ENCODE results near the gene CRIP3. TPM values are rescaled to one million over a fixed set of nuclear protein-coding genes. Genes with fewer than 3 reads are reported as not detected.
A peak's percentile ranks its signal among the peaks of the same experiment; 100 is the strongest.

Gene CRIP3
- total RNA-seq, 2 donors from 2014 or later = not detected

- intact Hi-C loops (cut with DNase I) = no loop called here
- DNase-seq = no peak
- TF ChIP-seq POLR2A (IDR thresholded peaks at IDR 0.05) = no peak
- Histone ChIP-seq H3K4me1 (peaks cover 7% of the 10 kb centered on the region), H3K27ac (no peak overlapping the region), H3K4me3 (no peak overlapping the region), H3K36me3 (replicated peaks in 1 of 2; ENCODE audit: insufficient read depth in 1 of 2, low read depth in 2 of 2) (no peaks in the 10 kb centered on the region), H3K9me3 (no peaks in the 10 kb centered on the region), H3K27me3 (no peaks in the 10 kb centered on the region)
- no peak for ATAC-seq
- 93 to 95% methylated on average over 3 to 6 of the region's 6 CpGs for WGBS, 2 donors
Observed at GRCh38 chr6:43277306-43277642, 31.4 kb downstream of the CRIP3 start.

GRCh38 chr6:43276577-43277305 is 31.9 kb downstream of the CRIP3 start:
- ATAC-seq = no peak
- intact Hi-C loops (cut with DNase I) = no loop called here
- WGBS, 2 donors = 85 to 96% methylated on average over 10 of the region's 11 CpGs
- H3K27ac ChIP-seq = no peak overlapping the region
- no peaks in the 10 kb centered on the region for H3K27me3 ChIP-seq
- no peak overlapping the region for H3K4me3 ChIP-seq
- no peak for DNase-seq
- H3K36me3 ChIP-seq (replicated peaks in 1 of 2; ENCODE audit: insufficient read depth in 1 of 2, low read depth in 2 of 2) = no peaks in the 10 kb centered on the region
- TF ChIP-seq POLR2A (IDR thresholded peaks at IDR 0.05) (no peak), CTCF (IDR thresholded peaks at IDR 0.05) (no peak)
- no peaks in the 10 kb centered on the region for H3K9me3 ChIP-seq
- peaks cover 7% of the 10 kb centered on the region for H3K4me1 ChIP-seq

- H3K27ac ChIP-seq = no peak overlapping the region
- H3K36me3 ChIP-seq (replicated peaks in 1 of 2; ENCODE audit: insufficient read depth in 1 of 2, low read depth in 2 of 2) = no peaks in the 10 kb centered on the region
- no peak overlapping the region for H3K4me3 ChIP-seq
- TF ChIP-seq POLR2A (IDR thresholded peaks at IDR 0.05) (no peak), CTCF (IDR thresholded peaks at IDR 0.05) (no peak)
- 36 to 55% methylated on average over 28 to 64 of the region's 64 CpGs for WGBS, 2 donors
- intact Hi-C loops (cut with DNase I) = no loop called here
- H3K4me1 ChIP-seq = peaks cover 7% of the 10 kb centered on the region
- no peaks in the 10 kb centered on the region for H3K9me3 ChIP-seq
- H3K27me3 ChIP-seq = no peaks in the 10 kb centered on the region
- ATAC-seq = no peak
- no peak for DNase-seq
Observed at GRCh38 chr6:43275801-43276576, 32.6 kb downstream of the CRIP3 start.

GRCh38 chr6:43274916-43275597 is 33.6 kb downstream of the CRIP3 start:
- 14 to 29% methylated on average over 21 to 44 of the region's 65 CpGs for WGBS, 2 donors
- intact Hi-C loops (cut with DNase I) = no loop called here
- Histone ChIP-seq H3K4me1 (peaks cover 15% of the 10 kb centered on the region), H3K36me3 (replicated peaks in 1 of 2; ENCODE audit: insufficient read depth in 1 of 2, low read depth in 2 of 2) (no peaks in the 10 kb centered on the region), H3K9me3 (no peaks in the 10 kb centered on the region), H3K4me3 (no peak overlapping the region), H3K27me3 (no peaks in the 10 kb centered on the region), H3K27ac (no peak overlapping the region)
- peak; percentile 35 to 63 (median 46) for DNase-seq
- ATAC-seq = peak; percentile 47
- no peak for TF ChIP-seq POLR2A (IDR thresholded peaks at IDR 0.05)
- no peak for TF ChIP-seq CTCF (IDR thresholded peaks at IDR 0.05)
